Activated effector memory CD4-positive, alpha-beta T cell treated with Interleukin-2 at 50 U/mL for 16 hours (primary cell): ENCODE results near the gene MAST4.
"Not testable (repeated sequence)": the region's sequence is repeated elsewhere in the genome, so short reads cannot be mapped to it uniquely, and the experiment has no call there.

Experiments
- DNase-seq: peaks from one replicate; pipeline ENCODE4 v3.0.0-alpha.2; 2020

MAST4 gene

GRCh38 chr5:67147760-67148159 is 551.6 kb downstream of the MAST4 start:
- no peak for DNase-seq

- no peak for DNase-seq
These were observed 553.1 kb downstream of the MAST4 start for GRCh38 chr5:67149057-67149950.

GRCh38 chr5:67149951-67150523 is 553.8 kb downstream of the MAST4 start:
- DNase-seq, result no peak

- DNase-seq, result no peak
These were observed 556.2 kb downstream of the MAST4 start for GRCh38 chr5:67152400-67152799.

GRCh38 chr5:67153292-67153691 is 557.1 kb downstream of the MAST4 start:
- DNase-seq, result no peak

- DNase-seq, result no peak
These were observed 558.5 kb downstream of the MAST4 start for GRCh38 chr5:67154556-67155206.

- DNase-seq, result peak; percentile 42
These were observed 560.9 kb downstream of the MAST4 start for GRCh38 chr5:67156976-67157583.

GRCh38 chr5:67160272-67160671 is 564.1 kb downstream of the MAST4 start:
- no peak for DNase-seq

- peak; percentile 61 for DNase-seq
These were observed 564.8 kb downstream of the MAST4 start for GRCh38 chr5:67160985-67161384.

GRCh38 chr5:67161767-67162166 is 565.6 kb downstream of the MAST4 start:
- DNase-seq, result no peak

GRCh38 chr5:67163231-67163756 is 567.1 kb downstream of the MAST4 start:
- no peak for DNase-seq

- no peak for DNase-seq
These were observed 567.8 kb downstream of the MAST4 start for GRCh38 chr5:67163863-67164595.

GRCh38 chr5:67164856-67165525 is 568.8 kb downstream of the MAST4 start:
- DNase-seq, result no peak

GRCh38 chr5:67165526-67166459 is 569.6 kb downstream of the MAST4 start:
- DNase-seq, result peak; percentile 79

- peak; percentile 81 for DNase-seq
These were observed 570.5 kb downstream of the MAST4 start for GRCh38 chr5:67166460-67167285.

GRCh38 chr5:67168069-67168468 is 571.9 kb downstream of the MAST4 start:
- DNase-seq, result no peak

- DNase-seq, result no peak
These were observed 574.6 kb downstream of the MAST4 start for GRCh38 chr5:67170767-67171166.

GRCh38 chr5:67173351-67173750 is 577.2 kb downstream of the MAST4 start:
- DNase-seq, result not testable (repeated sequence)

- DNase-seq, result no peak
These were observed 577.8 kb downstream of the MAST4 start for GRCh38 chr5:67173959-67174358.

- DNase-seq, result no peak
These were observed 580.7 kb downstream of the MAST4 start for GRCh38 chr5:67176936-67177335.
